Measurements from ENCODE around the gene PIAS4.
A peak's percentile ranks its signal among the peaks of the same experiment; 100 is the strongest.

The PIAS4 gene

GRCh38 chr19:3977242-3978143 lies 30.0 kb upstream of the PIAS4 start:
- no peak for DNase-seq (ENCODE audit: low read depth, low spot score)

- DNase-seq (ENCODE audit: low read depth, low spot score), result no peak
Measured at GRCh38 chr19:3978145-3978544, 29.4 kb upstream of the PIAS4 start.

GRCh38 chr19:3979289-3979673 lies 28.3 kb upstream of the PIAS4 start:
- DNase-seq (ENCODE audit: low read depth, low spot score), result no peak

- DNase-seq (ENCODE audit: low read depth, low spot score), result no peak
Measured at GRCh38 chr19:3979674-3980352, 27.7 kb upstream of the PIAS4 start.

- DNase-seq (ENCODE audit: low read depth, low spot score), result no peak
Measured at GRCh38 chr19:3980353-3981251, 26.9 kb upstream of the PIAS4 start.

- DNase-seq (ENCODE audit: low read depth, low spot score), result no peak
Measured at GRCh38 chr19:3981373-3981735, 26.2 kb upstream of the PIAS4 start.

- no peak for DNase-seq (ENCODE audit: low read depth, low spot score)
Measured at GRCh38 chr19:3981736-3982681, 25.5 kb upstream of the PIAS4 start.

GRCh38 chr19:3982701-3983541 lies 24.6 kb upstream of the PIAS4 start:
- DNase-seq (ENCODE audit: low read depth, low spot score), result no peak

- DNase-seq (ENCODE audit: low read depth, low spot score), result no peak
Measured at GRCh38 chr19:3983542-3983914, 24.0 kb upstream of the PIAS4 start.

GRCh38 chr19:3983936-3984583 lies 23.5 kb upstream of the PIAS4 start:
- DNase-seq (ENCODE audit: low read depth, low spot score), result no peak

- no peak for DNase-seq (ENCODE audit: low read depth, low spot score)
Measured at GRCh38 chr19:3984584-3984907, 23.0 kb upstream of the PIAS4 start.

- DNase-seq (ENCODE audit: low read depth, low spot score), result peak; percentile 77
Measured at GRCh38 chr19:3984908-3985642, 22.5 kb upstream of the PIAS4 start, which contains the start of gene EEF2. TSS of gene EEF2 (minus strand) at chr19:3985463. CDS start at chr19:3985380, 83 bp downstream.

- no peak for DNase-seq (ENCODE audit: low read depth, low spot score)
Measured at GRCh38 chr19:3985643-3986259, 21.8 kb upstream of the PIAS4 start.

- DNase-seq (ENCODE audit: low read depth, low spot score), result no peak
Measured at GRCh38 chr19:3986260-3987041, 21.1 kb upstream of the PIAS4 start.

- peak; percentile 74 for DNase-seq (ENCODE audit: low read depth, low spot score)
Measured at GRCh38 chr19:3987619-3988371, 19.7 kb upstream of the PIAS4 start.

- no peak for DNase-seq (ENCODE audit: low read depth, low spot score)
Measured at GRCh38 chr19:3990815-3991117, 16.8 kb upstream of the PIAS4 start.

- DNase-seq (ENCODE audit: low read depth, low spot score), result no peak
Measured at GRCh38 chr19:3995607-3996006, 11.9 kb upstream of the PIAS4 start.
